Activated CD4-positive, CD25-positive, alpha-beta regulatory T cell treated with anti-CD3 and anti-CD28 coated beads, Interleukin-2, amount 50 U/mL, for 72 hours (primary cell): ENCODE data around the gene ACSM6.
"Not testable (repeated sequence)": the region's sequence is repeated elsewhere in the genome, so short reads cannot be mapped to it uniquely, and the experiment has no call there.

Experiments
- DNase-seq: peaks from one replicate; pipeline ENCODE4 v3.0.0; 2021

ACSM6 gene

GRCh38 chr10:95193944-95194343 lies at the start of gene ACSM6:
Gene ACSM6, plus strand, starts transcription at chr10:95194238. Its CDS starts 248 bp downstream, at chr10:95194486.
- DNase-seq, result no peak

- DNase-seq, result no peak
These were observed 25.3 kb upstream of the ACSM6 start for GRCh38 chr10:95168694-95169093.

- DNase-seq, result no peak
These were observed 24.5 kb upstream of the ACSM6 start for GRCh38 chr10:95169522-95169921.

GRCh38 chr10:95170790-95171189 lies 23.2 kb upstream of the ACSM6 start:
- no peak for DNase-seq

- DNase-seq, result no peak
These were observed 22.7 kb upstream of the ACSM6 start for GRCh38 chr10:95171336-95171735.

GRCh38 chr10:95172851-95173250 lies 21.2 kb upstream of the ACSM6 start:
- DNase-seq, result no peak

- DNase-seq, result no peak
These were observed 17.9 kb upstream of the ACSM6 start for GRCh38 chr10:95176101-95176500.

GRCh38 chr10:95177429-95177828 lies 16.6 kb upstream of the ACSM6 start:
- no peak for DNase-seq

- DNase-seq, result no peak
These were observed 15.8 kb upstream of the ACSM6 start for GRCh38 chr10:95178266-95178665.

- DNase-seq, result no peak
These were observed 15.2 kb upstream of the ACSM6 start for GRCh38 chr10:95178797-95179196.

- no peak for DNase-seq
These were observed 12.3 kb upstream of the ACSM6 start for GRCh38 chr10:95181726-95182125.

- peak; percentile 81 for DNase-seq
These were observed 10.5 kb upstream of the ACSM6 start for GRCh38 chr10:95183271-95184230.

- no peak for DNase-seq
These were observed 6.4 kb upstream of the ACSM6 start for GRCh38 chr10:95187617-95188016.

GRCh38 chr10:95188593-95188992 lies 5.4 kb upstream of the ACSM6 start:
- no peak for DNase-seq

GRCh38 chr10:95196046-95196445 lies 2.0 kb downstream of the ACSM6 start:
- no peak for DNase-seq

GRCh38 chr10:95201736-95202135 lies 7.7 kb downstream of the ACSM6 start:
- no peak for DNase-seq

- not testable (repeated sequence) for DNase-seq
These were observed 8.8 kb downstream of the ACSM6 start for GRCh38 chr10:95202865-95203264.

- DNase-seq, result no peak
These were observed 14.8 kb downstream of the ACSM6 start for GRCh38 chr10:95208702-95209391.

GRCh38 chr10:95209509-95210127 lies 15.6 kb downstream of the ACSM6 start:
- no peak for DNase-seq

- no peak for DNase-seq
These were observed 17.7 kb downstream of the ACSM6 start for GRCh38 chr10:95211606-95212279.

- no peak for DNase-seq
These were observed 20.3 kb downstream of the ACSM6 start for GRCh38 chr10:95214369-95214768.

- DNase-seq, result no peak
These were observed 20.8 kb downstream of the ACSM6 start for GRCh38 chr10:95214793-95215192.

GRCh38 chr10:95217476-95217875 lies 23.4 kb downstream of the ACSM6 start:
- DNase-seq, result no peak
